Measurements from ENCODE around the gene GIMAP6.

GIMAP6 gene

GRCh38 chr7:150631084-150631826 lies 930 bp downstream of the GIMAP6 start:
- Histone ChIP-seq H4K91ac (ENCODE audit: low read length) (no peak overlapping the region), H3K18ac (ENCODE audit: low read depth in 1 of 2, low read length in 2 of 2) (no peak overlapping the region), H2BK15ac (ENCODE audit: low read depth, poor library complexity, severe bottlenecking) (no peak overlapping the region), H3K36me3 (ENCODE audit: control insufficient read depth in 1 of 2, insufficient read depth in 2 of 2, low read depth in 1 of 2, low read length in 2 of 2) (no peaks in the 10 kb centered on the region), H2AK5ac (ENCODE audit: low read length, severe bottlenecking) (no peak overlapping the region), H2BK12ac (ENCODE audit: low read length in 2 of 2) (no peak overlapping the region), H2AFZ (ENCODE audit: low read depth, low read length) (no peak overlapping the region), H3K9ac (ENCODE audit: low read length) (no peak overlapping the region), H2BK5ac (ENCODE audit: low read depth, low read length, poor library complexity, severe bottlenecking) (no peak overlapping the region), H3K4me3 (ENCODE audit: insufficient read depth in 1 of 2, low read depth in 1 of 2, low read length in 2 of 2) (no peak overlapping the region), H3K23ac (ENCODE audit: low read length in 2 of 2) (no peak overlapping the region), H3K4ac (ENCODE audit: low read depth in 1 of 2, low read length in 2 of 2) (no peak overlapping the region), H3K14ac (ENCODE audit: low read length in 2 of 2) (no peak overlapping the region), H3K27me3 (ENCODE audit: control insufficient read depth in 1 of 2, insufficient read depth in 1 of 2, low read length in 2 of 2) (no peaks in the 10 kb centered on the region), H3K79me1 (replicated peaks; ENCODE audit: low read length, poor library complexity, severe bottlenecking) (no peaks in the 10 kb centered on the region), H4K8ac (ENCODE audit: low read length) (no peak overlapping the region), H3K27ac (ENCODE audit: low read length, poor library complexity, severe bottlenecking) (no peak overlapping the region), H3K4me1 (ENCODE audit: control insufficient read depth, insufficient read depth, low read depth, low read length) (no peaks in the 10 kb centered on the region), H3K4me2 (ENCODE audit: low read length, poor library complexity, severe bottlenecking) (no peak overlapping the region), H3K9me3 (ENCODE audit: control insufficient read depth, low read length) (no peaks in the 10 kb centered on the region), H2BK120ac (ENCODE audit: low read depth, low read length) (no peak overlapping the region)
- no peak for DNase-seq
- WGBS: 69% methylated on average over 8 of the region's 8 CpGs

- H4K8ac ChIP-seq (ENCODE audit: low read length): no peak overlapping the region
- H3K27me3 ChIP-seq (ENCODE audit: control insufficient read depth in 1 of 2, insufficient read depth in 1 of 2, low read length in 2 of 2): no peaks in the 10 kb centered on the region
- H3K14ac ChIP-seq (ENCODE audit: low read length in 2 of 2): no peak overlapping the region
- no peak overlapping the region for H2AK5ac ChIP-seq (ENCODE audit: low read length, severe bottlenecking)
- H2BK12ac ChIP-seq (ENCODE audit: low read length in 2 of 2): no peak overlapping the region
- no peaks in the 10 kb centered on the region for H3K79me1 ChIP-seq (replicated peaks; ENCODE audit: low read length, poor library complexity, severe bottlenecking)
- no peak overlapping the region for H3K9ac ChIP-seq (ENCODE audit: low read length)
- no peak overlapping the region for H3K27ac ChIP-seq (ENCODE audit: low read length, poor library complexity, severe bottlenecking)
- H2BK5ac ChIP-seq (ENCODE audit: low read depth, low read length, poor library complexity, severe bottlenecking): no peak overlapping the region
- no peak overlapping the region for H3K18ac ChIP-seq (ENCODE audit: low read depth in 1 of 2, low read length in 2 of 2)
- H2BK15ac ChIP-seq (ENCODE audit: low read depth, poor library complexity, severe bottlenecking): no peak overlapping the region
- no peak overlapping the region for H2AFZ ChIP-seq (ENCODE audit: low read depth, low read length)
- whole genome bisulfite sequencing: 69% methylated on average over 8 of the region's 9 CpGs
- DNase-seq: no peak
- H4K91ac ChIP-seq (ENCODE audit: low read length): no peak overlapping the region
- no peaks in the 10 kb centered on the region for H3K4me1 ChIP-seq (ENCODE audit: control insufficient read depth, insufficient read depth, low read depth, low read length)
- no peaks in the 10 kb centered on the region for H3K36me3 ChIP-seq (ENCODE audit: control insufficient read depth in 1 of 2, insufficient read depth in 2 of 2, low read depth in 1 of 2, low read length in 2 of 2)
- H3K9me3 ChIP-seq (ENCODE audit: control insufficient read depth, low read length): no peaks in the 10 kb centered on the region
- H3K4me3 ChIP-seq (ENCODE audit: insufficient read depth in 1 of 2, low read depth in 1 of 2, low read length in 2 of 2): no peak overlapping the region
- no peak overlapping the region for H3K4me2 ChIP-seq (ENCODE audit: low read length, poor library complexity, severe bottlenecking)
- no peak overlapping the region for H3K4ac ChIP-seq (ENCODE audit: low read depth in 1 of 2, low read length in 2 of 2)
- no peak overlapping the region for H2BK120ac ChIP-seq (ENCODE audit: low read depth, low read length)
- H3K23ac ChIP-seq (ENCODE audit: low read length in 2 of 2): no peak overlapping the region
These were observed 2.8 kb downstream of the GIMAP6 start for GRCh38 chr7:150629347-150629746.

- Histone ChIP-seq H3K4me3 (ENCODE audit: insufficient read depth in 1 of 2, low read depth in 1 of 2, low read length in 2 of 2) (no peak overlapping the region), H4K8ac (ENCODE audit: low read length) (no peak overlapping the region), H3K27me3 (ENCODE audit: control insufficient read depth in 1 of 2, insufficient read depth in 1 of 2, low read length in 2 of 2) (no peaks in the 10 kb centered on the region), H3K4me1 (ENCODE audit: control insufficient read depth, insufficient read depth, low read depth, low read length) (no peaks in the 10 kb centered on the region), H2AFZ (ENCODE audit: low read depth, low read length) (no peak overlapping the region), H2BK12ac (ENCODE audit: low read length in 2 of 2) (no peak overlapping the region), H2BK15ac (ENCODE audit: low read depth, poor library complexity, severe bottlenecking) (no peak overlapping the region), H3K9ac (ENCODE audit: low read length) (no peak overlapping the region), H3K4me2 (ENCODE audit: low read length, poor library complexity, severe bottlenecking) (no peak overlapping the region), H2BK120ac (ENCODE audit: low read depth, low read length) (no peak overlapping the region), H3K27ac (ENCODE audit: low read length, poor library complexity, severe bottlenecking) (no peak overlapping the region), H3K79me1 (replicated peaks; ENCODE audit: low read length, poor library complexity, severe bottlenecking) (no peaks in the 10 kb centered on the region), H3K18ac (ENCODE audit: low read depth in 1 of 2, low read length in 2 of 2) (no peak overlapping the region), H3K14ac (ENCODE audit: low read length in 2 of 2) (no peak overlapping the region), H3K23ac (ENCODE audit: low read length in 2 of 2) (no peak overlapping the region), H2BK5ac (ENCODE audit: low read depth, low read length, poor library complexity, severe bottlenecking) (no peak overlapping the region), H4K91ac (ENCODE audit: low read length) (no peak overlapping the region), H3K36me3 (ENCODE audit: control insufficient read depth in 1 of 2, insufficient read depth in 2 of 2, low read depth in 1 of 2, low read length in 2 of 2) (no peaks in the 10 kb centered on the region), H3K9me3 (ENCODE audit: control insufficient read depth, low read length) (no peaks in the 10 kb centered on the region), H3K4ac (ENCODE audit: low read depth in 1 of 2, low read length in 2 of 2) (no peak overlapping the region), H2AK5ac (ENCODE audit: low read length, severe bottlenecking) (no peak overlapping the region)
- 84% methylated on average over 18 of the region's 18 CpGs for WGBS
- no peak for DNase-seq
These were observed 4.2 kb downstream of the GIMAP6 start for GRCh38 chr7:150627959-150628358.

- Histone ChIP-seq H2BK15ac (ENCODE audit: low read depth, poor library complexity, severe bottlenecking) (no peak overlapping the region), H3K9ac (ENCODE audit: low read length) (no peak overlapping the region), H4K8ac (ENCODE audit: low read length) (no peak overlapping the region), H2AK5ac (ENCODE audit: low read length, severe bottlenecking) (no peak overlapping the region), H2BK120ac (ENCODE audit: low read depth, low read length) (no peak overlapping the region), H2BK12ac (ENCODE audit: low read length in 2 of 2) (no peak overlapping the region), H3K23ac (ENCODE audit: low read length in 2 of 2) (no peak overlapping the region), H2AFZ (ENCODE audit: low read depth, low read length) (no peak overlapping the region), H3K4me3 (ENCODE audit: insufficient read depth in 1 of 2, low read depth in 1 of 2, low read length in 2 of 2) (no peak overlapping the region), H3K14ac (ENCODE audit: low read length in 2 of 2) (no peak overlapping the region), H3K27ac (ENCODE audit: low read length, poor library complexity, severe bottlenecking) (no peak overlapping the region), H3K4me1 (ENCODE audit: control insufficient read depth, insufficient read depth, low read depth, low read length) (no peaks in the 10 kb centered on the region), H3K9me3 (ENCODE audit: control insufficient read depth, low read length) (no peaks in the 10 kb centered on the region), H3K27me3 (ENCODE audit: control insufficient read depth in 1 of 2, insufficient read depth in 1 of 2, low read length in 2 of 2) (no peaks in the 10 kb centered on the region), H2BK5ac (ENCODE audit: low read depth, low read length, poor library complexity, severe bottlenecking) (no peak overlapping the region), H3K4me2 (ENCODE audit: low read length, poor library complexity, severe bottlenecking) (no peak overlapping the region), H3K79me1 (replicated peaks; ENCODE audit: low read length, poor library complexity, severe bottlenecking) (no peaks in the 10 kb centered on the region), H3K36me3 (ENCODE audit: control insufficient read depth in 1 of 2, insufficient read depth in 2 of 2, low read depth in 1 of 2, low read length in 2 of 2) (no peaks in the 10 kb centered on the region), H3K4ac (ENCODE audit: low read depth in 1 of 2, low read length in 2 of 2) (no peak overlapping the region), H3K18ac (ENCODE audit: low read depth in 1 of 2, low read length in 2 of 2) (no peak overlapping the region), H4K91ac (ENCODE audit: low read length) (no peak overlapping the region)
- DNase-seq: no peak
- 86% methylated on average over 1 of the region's 4 CpGs for WGBS
These were observed 5.5 kb downstream of the GIMAP6 start for GRCh38 chr7:150626696-150627095.

Data from mesenchymal stem cell (in vitro differentiated cells and primary cell).